ENCODE results near the gene NVL.
"Not testable (repeated sequence)": the region's sequence is repeated elsewhere in the genome, so short reads cannot be mapped to it uniquely, and the experiment has no call there.

- not testable (repeated sequence) for TF ChIP-seq CTCF (IDR thresholded peaks at IDR 0.05); TEAD4 (IDR thresholded peaks at IDR 0.05; ENCODE audit: borderline replicate concordance, insufficient read depth); EP300 (IDR thresholded peaks at IDR 0.05; ENCODE audit: borderline replicate concordance in 1 of 2, low read depth in 1 of 2, low read length in 1 of 2); GATA2 (CRISPR knock-in tag; IDR thresholded peaks at IDR 0.05); MAX (IDR thresholded peaks at IDR 0.05; ENCODE audit: low read depth); POLR2AphosphoS5 (IDR thresholded peaks at IDR 0.05; ENCODE audit: low read depth, low read length); SMC3 (IDR thresholded peaks at IDR 0.05; ENCODE audit: low read depth, low read length)
Measured at GRCh38 chr1:224311503-224311902, 18.5 kb downstream of the NVL start.

Data from SK-N-SH (cell line).